GM21786 (cell line): Measurements from ENCODE around the gene VCPKMT.

Source experiments
- ATAC-seq: cut with Tn5 transposase; IDR thresholded peaks from one replicate; pipeline ENCODE4 v1.9.1; 2021; ENCODE audit not compliant: unreplicated experiment

The VCPKMT gene

DNA sequence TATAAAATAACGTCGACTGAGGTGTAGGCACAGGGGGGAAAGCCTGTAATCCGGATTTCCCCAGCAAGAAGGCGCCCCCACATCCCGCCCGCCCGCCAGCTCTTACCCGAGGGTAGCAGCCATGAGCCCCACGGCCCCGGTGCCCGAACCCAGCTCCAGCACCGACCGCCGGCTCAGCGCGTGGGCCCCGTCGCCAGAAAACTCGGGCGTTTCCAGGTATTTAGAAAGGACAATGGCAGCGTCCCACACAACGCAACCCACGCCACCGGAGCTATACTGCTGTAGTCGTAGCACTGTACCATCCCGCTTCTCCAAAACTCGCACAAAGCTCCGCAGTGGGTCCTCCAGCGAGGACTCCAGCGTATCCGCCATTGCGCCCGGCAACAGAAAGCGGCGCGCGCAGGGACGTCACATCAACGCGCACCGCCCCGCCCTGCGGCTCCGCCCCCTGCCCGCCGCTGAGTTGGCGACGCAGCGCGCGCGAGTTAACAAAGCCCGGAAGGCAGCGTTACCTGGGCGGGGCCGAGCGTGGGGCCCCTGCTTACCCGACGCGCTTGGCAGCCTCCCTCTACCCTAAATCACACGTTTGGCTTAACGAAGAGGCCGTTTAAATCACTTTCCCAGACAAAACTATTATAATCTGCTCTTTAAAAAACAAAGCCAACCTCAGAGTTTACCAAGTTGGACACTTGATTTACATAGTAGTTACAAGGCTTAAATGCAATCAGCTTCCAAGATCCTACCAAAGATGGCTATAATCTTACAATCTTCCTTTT lies at the start of gene VCPKMT:
TSS of gene VCPKMT (minus strand) at position 392 of the 776 bp plus-strand sequence. CDS start at position 372, 20 bp downstream.
- peak; percentile 92 for ATAC-seq

DNA sequence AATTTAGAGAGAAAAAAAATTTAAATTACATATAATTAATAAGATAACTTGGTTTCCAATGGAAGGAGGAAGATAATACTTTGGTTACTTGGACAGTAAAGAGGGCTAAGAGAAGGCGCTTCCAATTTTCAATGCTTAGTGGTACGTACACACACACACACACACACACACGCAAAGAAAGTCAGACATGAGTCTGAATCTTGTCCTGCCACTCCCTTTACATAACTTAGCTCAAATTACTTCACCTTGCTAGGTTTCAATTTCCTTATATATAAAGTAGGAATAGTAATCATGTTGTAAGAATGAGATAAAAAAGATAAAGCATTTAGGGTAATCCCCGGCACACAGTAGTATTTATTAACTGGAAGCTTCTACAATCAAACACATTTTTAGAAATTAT lies 39.7 kb upstream of the VCPKMT start:
- ATAC-seq = no peak

DNA sequence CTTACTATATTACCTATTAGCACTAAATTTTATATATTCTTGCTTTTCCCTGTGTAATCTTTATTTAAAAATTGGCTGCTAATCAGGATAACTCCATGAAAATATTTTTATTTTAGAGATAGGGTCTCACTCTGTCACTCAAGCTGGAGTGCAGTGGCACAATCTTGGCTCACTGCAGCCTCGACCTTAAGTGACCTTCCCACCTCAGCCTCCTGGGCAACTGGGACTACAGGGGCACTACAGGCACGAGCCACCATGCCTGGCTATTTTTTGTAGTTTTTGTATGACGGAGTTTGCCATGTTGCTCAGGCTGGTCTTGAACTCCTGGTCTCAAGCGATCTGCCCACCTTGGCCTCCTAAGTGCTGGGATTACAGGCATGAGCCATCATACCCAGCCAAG lies 32.4 kb upstream of the VCPKMT start:
- ATAC-seq = no peak

DNA sequence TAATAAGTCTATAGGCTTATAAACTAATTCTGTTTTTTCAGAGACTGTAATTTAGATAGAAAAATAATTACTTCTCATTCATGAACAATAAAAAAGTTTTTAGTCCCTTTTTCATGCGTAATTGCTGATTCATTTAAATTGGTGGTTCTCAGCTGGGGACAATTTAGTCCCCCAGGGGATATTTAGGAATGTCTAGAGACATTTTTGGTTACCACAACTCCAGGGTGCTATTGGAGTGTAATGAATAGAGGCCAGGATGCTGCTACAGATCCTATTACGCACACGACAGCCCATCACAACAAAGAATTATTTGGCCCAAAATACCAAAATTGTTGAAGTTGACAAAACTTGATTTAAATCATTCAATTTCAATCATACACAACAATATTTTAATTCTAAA lies 22.8 kb upstream of the VCPKMT start:
- no peak for ATAC-seq

DNA sequence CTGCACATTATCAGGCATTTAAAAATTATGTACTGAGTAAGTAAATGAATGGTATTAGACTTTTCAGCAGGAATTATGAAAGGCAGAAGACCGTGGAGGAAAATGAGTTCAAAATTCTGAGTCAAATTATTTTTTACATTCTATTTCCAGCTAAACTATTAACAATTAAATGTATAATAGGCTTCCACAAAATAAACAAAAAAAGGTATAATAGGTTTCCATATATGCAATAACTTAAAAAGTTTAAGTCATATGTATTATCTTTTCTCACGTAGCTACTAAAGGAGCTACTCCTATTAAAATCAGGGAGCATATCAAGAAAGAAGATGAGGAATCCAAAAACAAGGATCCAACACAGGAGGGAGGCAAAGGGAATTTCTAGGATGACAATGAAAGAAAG lies 11.4 kb upstream of the VCPKMT start:
- ATAC-seq = no peak

DNA sequence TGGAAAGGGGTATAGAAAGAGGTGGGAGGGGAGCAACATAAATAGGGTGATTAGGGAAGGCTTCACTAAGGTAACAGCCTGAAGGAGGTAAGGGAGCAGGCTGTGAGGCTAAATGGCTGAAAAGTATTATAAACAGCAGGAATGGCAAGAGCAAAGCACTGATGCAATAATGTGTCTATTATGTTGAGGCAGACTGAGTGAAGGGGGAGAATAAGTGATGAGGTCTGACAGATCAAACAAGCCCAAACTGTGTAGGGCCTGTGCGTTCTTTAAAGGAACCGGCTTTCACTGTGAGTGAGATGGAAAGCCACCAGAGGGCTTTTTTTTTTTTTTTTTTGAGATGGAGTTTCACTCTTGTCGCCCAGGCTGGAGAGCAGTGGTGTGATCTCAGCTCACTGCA lies 6.7 kb upstream of the VCPKMT start:
- no peak for ATAC-seq

DNA sequence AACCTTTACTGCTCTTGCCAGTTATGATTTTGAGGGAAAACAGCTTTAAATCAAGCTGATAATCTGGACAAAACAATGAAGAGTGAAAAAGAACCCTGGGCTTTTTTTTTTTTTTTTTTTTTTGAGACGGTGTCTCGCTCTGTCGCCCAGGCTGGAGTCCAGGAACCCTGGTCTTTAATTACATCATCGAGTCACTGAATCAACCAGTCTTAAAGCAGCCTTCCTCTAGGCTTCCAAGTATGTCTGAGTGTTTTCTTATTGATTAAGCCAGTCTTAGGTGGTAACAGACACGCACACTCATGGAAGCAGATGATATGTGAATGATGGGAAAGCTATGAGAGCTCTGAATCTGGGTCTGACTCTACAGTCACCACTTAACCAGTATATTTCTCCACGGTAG lies 5.9 kb upstream of the VCPKMT start:
- ATAC-seq = no peak

DNA sequence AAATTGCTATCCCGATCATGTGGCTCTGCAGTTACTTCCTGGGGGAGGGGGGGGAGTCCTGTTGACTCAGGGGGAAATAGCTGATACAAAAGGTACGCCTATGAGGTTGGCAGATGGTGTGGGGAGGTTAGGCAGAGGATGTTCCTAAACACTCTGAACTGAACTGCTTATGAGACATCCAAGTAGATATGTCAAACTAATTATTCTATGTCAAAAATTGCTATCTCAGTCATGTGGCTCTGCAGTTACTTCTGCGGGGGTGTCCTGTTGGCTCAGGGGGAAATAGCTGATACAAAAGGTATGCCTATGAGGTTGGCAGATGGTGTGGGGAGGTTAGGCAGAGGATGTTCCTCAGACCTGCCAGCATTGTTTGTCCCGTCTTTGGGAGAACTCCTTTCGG lies 5.1 kb upstream of the VCPKMT start:
- no peak for ATAC-seq

DNA sequence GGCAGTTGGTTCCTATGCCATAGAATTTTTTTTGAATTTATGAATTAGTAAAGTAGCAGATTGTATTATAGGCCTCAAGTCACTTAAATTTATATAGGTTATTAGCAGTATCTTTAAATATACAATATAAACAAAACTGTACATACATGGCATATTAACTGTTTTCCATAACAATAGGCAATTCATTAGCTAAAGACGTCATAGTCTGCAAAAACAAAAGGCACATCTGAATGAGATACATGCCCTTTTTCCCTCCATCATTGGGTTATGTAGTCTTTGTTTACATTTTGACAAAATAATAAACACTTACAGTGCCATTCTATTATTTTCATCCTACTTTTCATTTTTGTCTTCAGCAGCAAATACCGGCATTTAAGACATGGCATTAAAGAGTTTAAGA lies 1.1 kb upstream of the VCPKMT start:
- ATAC-seq = no peak

DNA sequence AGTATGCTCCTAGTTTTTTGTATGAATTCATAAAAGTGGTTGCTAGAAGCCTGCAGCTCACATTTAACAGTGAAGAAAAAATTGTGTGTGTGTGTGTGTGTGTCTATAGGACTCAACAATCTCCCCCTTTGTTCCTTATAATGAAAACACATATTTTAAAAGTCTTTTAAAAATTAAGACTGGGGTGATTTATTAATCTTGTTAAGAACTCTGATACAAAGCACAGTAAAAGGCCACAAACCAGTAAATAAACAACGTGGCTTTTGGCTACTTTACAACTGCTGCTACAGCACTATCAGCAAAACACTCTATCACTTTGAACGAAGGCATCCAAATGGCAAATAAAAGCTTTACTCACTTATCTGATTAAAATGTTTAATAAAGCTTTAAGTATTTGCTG lies 594 bp upstream of the VCPKMT start:
- ATAC-seq = no peak

DNA sequence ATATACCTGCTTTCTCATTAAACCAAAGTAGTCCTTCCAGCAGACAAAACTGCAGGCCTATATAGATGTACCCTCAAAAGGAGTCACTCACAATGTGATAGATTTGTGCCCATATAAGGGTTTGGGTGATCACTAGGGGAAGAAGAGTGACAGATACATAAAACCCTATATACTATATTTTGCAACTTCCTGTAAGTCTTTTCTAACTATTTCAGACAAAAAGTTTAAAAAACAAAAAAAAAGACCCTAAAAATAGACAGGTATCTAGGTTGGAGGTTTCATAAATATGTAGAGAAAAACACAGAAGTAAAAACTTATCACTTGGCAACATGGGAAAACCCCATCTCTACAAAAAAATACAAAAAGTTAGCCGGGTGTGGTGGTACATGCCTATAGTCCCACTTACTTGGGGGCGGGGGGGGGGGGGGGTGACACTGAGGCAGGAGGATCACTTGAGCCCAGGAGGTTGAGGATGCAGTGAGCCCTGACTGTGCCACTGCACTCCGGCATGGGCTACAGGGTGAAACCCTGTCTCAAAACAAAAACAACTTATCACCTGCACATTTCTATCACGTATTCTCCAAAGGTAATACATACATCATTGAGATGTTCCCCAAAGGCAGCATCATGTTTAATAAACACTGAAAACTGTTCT lies 2.9 kb downstream of the VCPKMT start:
- ATAC-seq = no peak

DNA sequence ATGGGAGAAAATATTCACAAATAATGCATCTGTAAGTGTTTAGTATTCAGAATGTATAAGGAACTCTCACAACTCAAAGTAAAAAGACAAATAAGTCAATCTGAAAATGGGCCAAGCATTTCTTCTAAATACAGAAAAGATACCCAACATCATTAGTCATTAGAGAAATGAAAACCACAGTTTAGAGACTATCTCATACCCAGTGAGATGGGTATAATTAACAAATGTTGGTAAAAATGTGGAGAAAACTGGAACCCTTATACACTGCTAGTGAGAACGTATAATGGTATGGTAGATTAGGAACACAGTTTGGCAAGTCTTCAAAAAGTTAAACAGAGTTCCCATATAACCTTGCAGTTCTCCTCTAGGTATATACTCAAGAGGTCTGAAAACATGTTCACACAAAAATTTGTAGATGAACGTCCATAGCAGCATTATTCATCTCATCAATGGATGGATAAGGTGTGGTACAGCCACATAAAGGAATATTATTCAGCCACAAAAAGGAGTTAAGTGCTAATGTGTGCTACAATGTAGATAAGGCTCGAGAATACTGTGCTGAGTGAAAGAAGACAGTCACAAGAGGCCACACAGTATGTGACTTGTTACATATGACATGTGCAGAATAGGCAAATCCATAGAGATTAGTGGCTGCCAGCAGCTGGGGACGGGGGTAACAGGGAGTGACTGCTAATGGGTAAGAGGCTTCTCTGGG lies 5.9 kb downstream of the VCPKMT start:
- no peak for ATAC-seq

DNA sequence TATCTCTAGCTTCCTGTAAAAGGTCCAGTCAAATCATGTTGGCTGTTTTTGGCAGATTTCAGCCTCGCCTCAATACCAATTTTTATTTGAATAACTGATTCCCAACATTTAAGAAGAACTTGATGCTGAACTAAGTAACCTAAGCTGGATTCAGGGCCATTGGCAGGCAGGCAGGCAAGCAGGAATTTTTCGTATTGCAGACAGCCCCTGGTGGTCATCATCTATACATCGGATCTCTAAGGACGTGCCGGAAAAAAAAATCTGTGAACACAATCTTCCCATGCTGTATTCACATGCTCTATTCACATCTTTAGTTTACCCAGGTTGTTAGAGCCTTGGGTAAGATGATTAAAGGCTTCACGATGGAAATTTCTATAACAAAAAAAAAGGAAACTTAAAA lies 7.0 kb downstream of the VCPKMT start:
- ATAC-seq = no peak

DNA sequence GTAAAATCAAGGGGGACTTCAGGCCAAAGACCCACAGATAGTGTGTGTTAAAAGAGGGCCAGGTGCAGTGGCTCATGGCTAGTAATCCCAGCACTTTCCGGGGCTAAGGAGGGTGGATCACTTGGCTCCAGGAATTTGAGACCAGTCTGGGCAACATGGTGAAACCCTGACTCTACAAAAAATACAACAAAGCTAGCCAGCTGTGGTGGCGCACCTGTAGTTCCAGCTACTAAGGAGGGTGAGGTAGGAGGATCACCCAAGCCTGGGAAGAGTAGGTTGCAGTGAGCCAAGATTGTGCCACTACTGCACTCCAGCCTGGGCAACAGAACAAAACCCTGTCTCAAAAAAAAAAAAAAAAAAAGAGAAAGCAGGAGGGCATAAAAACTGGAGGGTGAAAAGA lies 8.5 kb downstream of the VCPKMT start:
- no peak for ATAC-seq

DNA sequence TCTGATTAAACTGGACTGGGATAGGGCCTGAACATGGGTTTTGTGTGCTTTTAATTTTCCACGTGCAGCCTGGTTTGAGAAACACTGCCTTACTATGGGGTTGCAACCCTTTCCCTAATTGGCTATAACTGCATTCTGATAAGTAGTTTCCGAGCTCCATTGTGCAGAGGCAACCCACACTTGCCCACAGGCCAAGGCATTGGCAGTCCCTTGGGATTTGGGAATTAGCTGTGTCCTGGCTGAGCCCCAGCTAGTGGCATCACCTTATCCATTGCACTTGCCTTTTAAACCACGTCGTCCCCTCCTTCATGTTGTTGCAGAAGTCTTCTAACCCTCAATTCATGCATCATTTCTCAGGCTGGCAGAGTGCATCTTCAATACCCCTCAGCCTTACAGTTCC lies 10.2 kb downstream of the VCPKMT start:
- ATAC-seq = no peak

DNA sequence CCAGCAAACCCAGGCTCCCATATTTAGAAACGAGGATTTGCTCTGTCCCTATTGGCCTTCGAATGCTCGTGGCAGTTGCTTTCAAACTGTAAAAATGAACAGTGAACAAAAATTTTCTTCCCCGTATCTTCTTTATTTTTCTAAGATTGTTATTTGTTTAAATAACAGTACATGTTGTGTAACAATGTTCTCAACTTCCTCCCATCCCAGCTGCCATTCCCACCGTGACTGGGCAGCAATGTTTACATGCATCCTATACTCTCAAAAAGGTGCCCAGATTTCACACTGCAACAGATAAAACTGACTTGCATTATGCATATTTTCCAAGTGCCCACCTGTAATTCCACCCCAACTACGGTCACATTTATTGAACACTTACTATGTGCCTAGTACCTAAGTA lies 12.8 kb downstream of the VCPKMT start:
- no peak for ATAC-seq

DNA sequence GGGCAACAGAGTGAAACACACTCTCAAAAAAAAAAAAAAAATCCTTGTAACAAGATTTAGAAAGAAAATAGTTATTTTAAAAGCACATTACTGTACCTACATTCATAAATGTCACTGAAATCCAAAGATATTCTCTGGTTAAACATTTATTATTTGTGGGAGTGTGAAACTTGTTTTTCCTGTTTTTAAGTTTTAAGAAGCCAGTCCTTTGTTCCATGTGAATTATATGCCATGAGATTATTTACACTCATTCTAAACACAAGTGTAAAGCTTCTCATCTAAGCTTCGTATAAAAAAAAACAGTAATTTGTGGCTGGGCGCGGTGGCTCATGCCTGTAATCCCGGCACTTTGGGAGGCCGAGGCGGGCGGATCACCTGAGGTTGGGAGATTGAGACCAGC lies 15.0 kb downstream of the VCPKMT start:
- ATAC-seq = no peak

DNA sequence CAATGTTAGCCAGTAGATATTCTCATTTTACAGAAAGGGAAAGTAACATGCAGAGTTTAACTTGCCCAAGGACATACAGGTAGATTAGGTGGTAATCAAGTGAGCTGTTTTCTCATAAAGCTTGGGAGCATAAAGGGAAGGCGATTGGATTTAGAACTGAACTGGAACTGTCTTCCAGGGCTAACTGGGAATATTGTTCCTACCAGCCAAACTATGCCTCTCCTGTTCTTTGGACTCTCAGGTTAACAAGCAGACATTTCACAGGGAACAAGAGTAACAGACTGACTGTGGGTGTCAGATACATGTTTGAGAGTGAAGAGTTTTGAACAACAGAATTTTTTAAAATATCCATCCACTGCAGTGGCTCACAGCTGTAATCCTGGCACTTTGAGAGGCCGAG lies 15.6 kb downstream of the VCPKMT start:
- ATAC-seq = no peak

DNA sequence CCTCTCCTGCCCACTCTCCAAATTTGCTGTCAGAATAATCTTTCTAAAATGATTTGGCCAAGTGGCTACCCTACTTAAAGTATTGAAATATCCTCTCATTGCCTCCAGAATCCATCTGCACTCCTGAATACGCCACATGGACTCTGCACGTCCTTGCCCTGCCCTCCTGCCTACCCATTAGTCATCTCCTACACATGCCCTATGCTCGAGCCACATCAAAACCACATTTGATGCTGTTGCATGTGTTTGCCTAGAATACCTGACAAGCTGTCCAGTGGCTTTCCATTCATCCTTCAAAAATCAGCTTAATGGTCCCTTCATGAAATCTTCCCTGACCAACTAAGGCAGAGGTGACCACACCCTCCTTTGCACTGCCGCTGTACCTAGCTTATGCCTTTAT lies 17.0 kb downstream of the VCPKMT start:
- no peak for ATAC-seq

DNA sequence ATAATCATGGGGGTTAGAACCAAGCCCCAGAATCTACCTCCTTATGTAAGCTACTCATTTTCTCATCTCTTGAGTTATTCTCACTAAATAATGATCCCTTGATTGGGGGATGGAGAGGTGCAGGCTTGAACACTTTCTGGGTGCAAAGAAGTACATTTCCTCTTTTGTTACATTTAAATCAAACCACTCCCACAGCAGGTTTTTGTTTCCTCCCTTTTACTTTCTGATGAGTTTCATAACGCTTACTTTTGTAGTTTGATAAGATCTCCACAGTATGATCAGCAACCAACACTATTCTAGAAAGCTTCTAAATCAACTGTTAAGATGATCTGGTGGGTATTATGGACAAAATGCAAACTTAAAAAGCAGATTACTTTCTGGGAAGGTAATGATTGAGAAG lies 20.5 kb downstream of the VCPKMT start:
- ATAC-seq = no peak

DNA sequence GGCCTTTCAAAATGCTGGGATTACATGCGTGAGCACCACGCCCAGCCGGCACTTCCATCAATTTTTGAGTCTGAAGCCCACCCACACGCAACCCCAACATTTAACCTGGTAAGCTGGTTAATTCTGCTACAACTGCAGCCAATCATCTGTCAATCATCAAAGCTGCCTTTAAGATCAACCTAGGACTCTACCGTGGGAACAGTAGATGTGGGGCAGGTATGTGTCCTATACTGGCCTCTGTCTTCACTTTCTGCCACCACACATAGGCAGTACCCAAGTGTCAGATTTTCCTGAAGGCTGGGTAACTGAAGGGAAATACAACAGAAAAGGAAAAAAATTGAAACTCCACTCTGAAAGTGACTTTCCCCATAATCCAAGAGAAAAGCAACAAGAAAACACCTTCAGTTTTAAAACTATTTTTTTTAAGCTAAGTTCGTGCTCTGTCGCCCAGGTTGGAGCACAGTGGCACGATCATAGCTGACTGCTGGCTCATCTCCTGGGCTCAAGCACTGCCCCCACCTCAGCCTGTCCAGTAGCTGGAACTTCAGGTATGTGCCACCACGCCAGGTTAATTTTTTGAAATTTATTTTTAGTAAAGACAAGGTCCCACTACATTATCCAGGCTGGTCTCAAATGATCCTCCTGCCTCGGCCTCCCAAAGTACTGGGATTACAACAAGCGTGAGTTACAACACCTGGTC lies 22.2 kb downstream of the VCPKMT start:
- no peak for ATAC-seq

DNA sequence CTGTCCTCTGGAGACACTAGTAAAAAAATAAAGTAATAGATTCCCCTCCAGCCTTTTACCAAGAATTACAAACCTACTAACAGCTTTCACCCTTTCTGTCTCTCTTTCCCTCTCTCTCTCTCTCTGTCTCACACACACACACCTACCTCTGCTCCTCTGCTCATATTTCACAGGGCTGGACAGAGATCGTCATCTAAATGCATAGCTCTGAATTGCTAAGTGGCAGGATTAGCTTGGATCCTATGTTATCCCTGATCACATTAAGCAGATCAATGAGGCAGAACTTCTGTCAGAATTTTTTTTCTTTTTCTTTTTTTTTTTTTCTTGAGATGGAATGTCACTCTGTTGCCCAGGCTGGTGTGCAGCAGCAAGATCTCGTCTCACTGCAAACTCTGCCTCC lies 22.9 kb downstream of the VCPKMT start:
- no peak for ATAC-seq
